AG04449 (cell line): Measurements from ENCODE around the gene SLC4A1AP.

Experiments used
- CTCF ChIA-PET: fragments of 350-600 bp; formaldehyde crosslinking; extraction: SDS; loops from one replicate; lab custom pipeline; 2021; ENCODE audit warnings: antibody characterized with exemption; lab: Yijun Ruan, JAX
- POLR2A ChIA-PET: fragments of 400-600, 350-600 bp; formaldehyde crosslinking; extraction: SDS; loops from one replicate; lab custom pipeline; 2020; ENCODE audit warnings: antibody characterized with exemption, inconsistent platforms; lab: Yijun Ruan, JAX
- DNase-seq: peaks from one replicate; pipeline ENCODE4 v3.0.0-alpha.2; 2010; ENCODE audit warnings: low read depth, low spot score
- H3K4me3 ChIP-seq: 2 replicates; pipeline ENCODE4 v1.5.1; 2011; ENCODE audit warnings: low read depth, mild to moderate bottlenecking, control low read depth, low read length
- TF ChIP-seq, protein P1 (sequence below): IDR thresholded peaks from one replicate; pipeline ENCODE4 v1.5.1; 2011; ENCODE audit warnings: mild to moderate bottlenecking, moderate library complexity, low read length, control low read depth, inconsistent platforms; ENCODE audit not compliant: insufficient read depth; ENCODE audit errors: missing control alignments

SLC4A1AP gene

DNA sequence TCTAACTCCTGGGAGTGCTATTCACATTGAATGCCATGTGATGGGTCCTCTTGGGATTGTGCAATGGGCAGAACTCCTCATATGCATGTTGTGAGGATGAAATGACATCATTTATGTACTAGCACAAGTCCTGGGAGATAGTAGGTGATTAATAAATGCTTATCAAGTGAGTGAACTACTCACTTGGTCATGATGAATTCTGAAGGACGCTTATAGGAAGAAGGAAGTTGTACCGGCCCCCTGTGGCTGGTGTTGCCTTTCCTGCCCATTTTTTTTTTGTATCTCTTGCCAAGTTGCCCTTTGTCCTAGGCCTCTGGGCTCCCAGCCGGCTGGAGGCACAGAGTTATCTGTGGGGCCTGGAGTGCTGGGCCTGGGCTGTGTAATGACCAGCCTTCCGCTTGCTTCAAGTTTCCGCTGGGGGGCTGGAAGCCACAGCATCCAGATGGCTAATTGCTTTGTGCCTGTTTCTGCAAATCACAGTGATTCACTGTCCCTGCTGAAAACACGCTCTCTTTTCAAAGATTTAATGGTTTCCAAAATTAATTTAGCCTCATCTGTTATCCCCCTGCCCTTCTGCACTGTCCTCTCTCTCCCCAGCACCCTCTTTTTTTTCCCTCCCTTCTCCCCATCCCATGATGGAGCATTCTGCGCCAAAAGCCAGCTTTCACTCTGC, 74.1 kb downstream of the SLC4A1AP start:
- TF ChIP-seq, protein P1, sequence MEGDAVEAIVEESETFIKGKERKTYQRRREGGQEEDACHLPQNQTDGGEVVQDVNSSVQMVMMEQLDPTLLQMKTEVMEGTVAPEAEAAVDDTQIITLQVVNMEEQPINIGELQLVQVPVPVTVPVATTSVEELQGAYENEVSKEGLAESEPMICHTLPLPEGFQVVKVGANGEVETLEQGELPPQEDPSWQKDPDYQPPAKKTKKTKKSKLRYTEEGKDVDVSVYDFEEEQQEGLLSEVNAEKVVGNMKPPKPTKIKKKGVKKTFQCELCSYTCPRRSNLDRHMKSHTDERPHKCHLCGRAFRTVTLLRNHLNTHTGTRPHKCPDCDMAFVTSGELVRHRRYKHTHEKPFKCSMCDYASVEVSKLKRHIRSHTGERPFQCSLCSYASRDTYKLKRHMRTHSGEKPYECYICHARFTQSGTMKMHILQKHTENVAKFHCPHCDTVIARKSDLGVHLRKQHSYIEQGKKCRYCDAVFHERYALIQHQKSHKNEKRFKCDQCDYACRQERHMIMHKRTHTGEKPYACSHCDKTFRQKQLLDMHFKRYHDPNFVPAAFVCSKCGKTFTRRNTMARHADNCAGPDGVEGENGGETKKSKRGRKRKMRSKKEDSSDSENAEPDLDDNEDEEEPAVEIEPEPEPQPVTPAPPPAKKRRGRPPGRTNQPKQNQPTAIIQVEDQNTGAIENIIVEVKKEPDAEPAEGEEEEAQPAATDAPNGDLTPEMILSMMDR, result no peak
- CTCF ChIA-PET, result interaction anchor here (0.9 to 9.6 kb wide), 4 partner anchors 11 to 55 kb away, joined by 3 to 84 read pairs (median 5); no protein-coding TSS in a partner anchor
- no peak overlapping the region for H3K4me3 ChIP-seq
- POLR2A ChIA-PET, result no interaction called here
- DNase-seq, result peak; percentile 60

DNA sequence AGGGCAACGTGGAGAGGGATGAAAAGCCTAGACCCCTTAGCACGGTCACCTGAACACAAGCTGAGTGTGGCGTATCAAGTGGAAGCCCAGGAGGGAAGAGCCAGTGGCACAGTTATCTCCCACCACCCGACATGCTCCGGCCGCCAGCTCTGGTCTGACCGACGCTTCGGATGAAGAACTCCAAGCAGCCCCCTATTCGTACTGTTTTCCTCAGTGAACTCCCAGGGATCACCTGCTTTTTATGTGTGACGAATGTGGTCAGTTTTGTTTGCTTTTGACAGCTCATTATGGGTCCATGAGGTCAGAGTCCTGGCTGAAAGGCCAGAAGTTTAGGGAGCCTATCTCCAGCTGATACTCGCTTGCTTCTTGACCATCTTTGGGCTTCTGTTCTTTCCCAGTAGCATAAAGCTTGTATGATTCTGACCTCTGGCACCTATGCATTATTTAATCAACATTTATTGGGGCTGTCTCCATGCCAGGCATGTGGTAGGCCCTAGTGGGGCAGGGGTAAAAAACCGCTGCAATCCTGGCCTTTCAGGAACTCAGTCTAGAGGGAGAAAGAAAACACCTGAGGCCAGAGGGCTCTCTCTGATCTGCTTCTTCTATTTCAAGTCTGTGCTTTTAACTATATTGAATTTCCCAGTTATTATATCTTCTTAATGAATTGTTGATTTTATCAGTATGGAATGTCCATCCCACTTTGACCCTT, 74.8 kb downstream of the SLC4A1AP start:
- no peak overlapping the region for H3K4me3 ChIP-seq
- CTCF ChIA-PET, result interaction anchor here (1.8 kb wide), 1 partner anchor 16 kb away, joined by 5 read pairs; no protein-coding TSS in a partner anchor
- DNase-seq, result no peak
- TF ChIP-seq, protein P1, result no peak
- POLR2A ChIA-PET, result no interaction called here

- ChIA-PET POLR2A (no interaction called here), CTCF (interaction anchor here (1.8 kb wide), 1 partner anchor 15 kb away, joined by 5 read pairs; no protein-coding TSS in a partner anchor)
- TF ChIP-seq, protein P1, result no peak
- H3K4me3 ChIP-seq, result no peak overlapping the region
- no peak for DNase-seq
These were observed 75.3 kb downstream of the SLC4A1AP start for GRCh38 chr2:27739058-27739373.

- ChIA-PET POLR2A (no interaction called here), CTCF (interaction anchor here (1.0 kb wide), 1 partner anchor 711 kb away, joined by 3 read pairs; no protein-coding TSS in a partner anchor)
- TF ChIP-seq, protein P1, result no peak
- DNase-seq, result no peak
- H3K4me3 ChIP-seq, result no peak overlapping the region
These were observed 78.0 kb downstream of the SLC4A1AP start for GRCh38 chr2:27741673-27742072.

GRCh38 chr2:27742571-27742970, 78.9 kb downstream of the SLC4A1AP start:
- no peak overlapping the region for H3K4me3 ChIP-seq
- POLR2A ChIA-PET, result no interaction called here
- CTCF ChIA-PET, result interaction anchor here (1.0 kb wide), 1 partner anchor 710 kb away, joined by 3 read pairs; no protein-coding TSS in a partner anchor
- DNase-seq, result no peak
- TF ChIP-seq, protein P1, result no peak
